ENCODE results near the gene FHIT. TPM values are rescaled to one million over a fixed set of nuclear protein-coding genes. Genes with fewer than 3 reads are reported as not detected.

FHIT gene
- total RNA-seq, 1 experiment from 2014 or later, result 3.6 TPM

- BruUV-seq (replicated peaks), result no TSS peak
- no peak overlapping the region for H3K4me2 ChIP-seq (ENCODE audit: low read length)
- no peak overlapping the region for H2AFZ ChIP-seq (ENCODE audit: low read length)
- H3K9me3 ChIP-seq (ENCODE audit: low read length), result no peaks in the 10 kb centered on the region
- no peaks in the 10 kb centered on the region for H3K36me3 ChIP-seq (ENCODE audit: low read depth, low read length)
- ChIA-PET POLR2A (ENCODE audit: unreplicated experiment) (no interaction called here), CTCF (no interaction called here)
- H3K79me2 ChIP-seq (ENCODE audit: low read length), result no peaks in the 10 kb centered on the region
- H3F3A ChIP-seq (ENCODE audit: low read length, unreplicated experiment), result no peaks in the 10 kb centered on the region
- intact Hi-C loops (cut with micrococcal nuclease), result no loop called here
- H3K4me3 ChIP-seq (ENCODE audit: low read length), result no peak overlapping the region
- H3K27me3 ChIP-seq (ENCODE audit: low read length), result no peaks in the 10 kb centered on the region
- H3K9me2 ChIP-seq (replicated peaks; ENCODE audit: low read length), result no peaks in the 10 kb centered on the region
- ATAC-seq (no peak), DNase-seq (no peak)
- no peaks in the 10 kb centered on the region for H3K4me1 ChIP-seq (ENCODE audit: insufficient read depth, low read length)
- no peak overlapping the region for H3K9ac ChIP-seq (ENCODE audit: low read length)
- TF ChIP-seq EZH2 (IDR thresholded peaks at IDR 0.05; ENCODE audit: low read length, unreplicated experiment) (no peak), EZH2phosphoT487 (IDR thresholded peaks at IDR 0.05; ENCODE audit: borderline replicate concordance, low read length) (no peak), CTCF (conservative IDR thresholded peaks at IDR 0.05; ENCODE audit: low read depth, low read length) (no peak)
- H3K27ac ChIP-seq (ENCODE audit: low read length), result no peak overlapping the region
- no peaks in the 10 kb centered on the region for H4K20me1 ChIP-seq (ENCODE audit: low read length)
Observed at GRCh38 chr3:59963676-59964075, 1287.6 kb downstream of the FHIT start.

- BruUV-seq (replicated peaks), result no TSS peak
- CTCF ChIA-PET, result no interaction called here
Observed at GRCh38 chr3:59957150-59957549, 1294.1 kb downstream of the FHIT start.

More at GRCh38 chr3:59957150-59957549, 1294.1 kb downstream of the FHIT start:
- Histone ChIP-seq H3K4me3 (ENCODE audit: low read length) (no peak overlapping the region), H2AFZ (ENCODE audit: low read length) (no peak overlapping the region), H3K9ac (ENCODE audit: low read length) (no peak overlapping the region), H3K79me2 (ENCODE audit: low read length) (no peaks in the 10 kb centered on the region), H3K36me3 (ENCODE audit: low read depth, low read length) (no peaks in the 10 kb centered on the region), H3K27me3 (ENCODE audit: low read length) (peaks cover 10% of the 10 kb centered on the region; the same call in 1 of the 2 replicates), H3K27ac (ENCODE audit: low read length) (no peak overlapping the region), H3K9me3 (ENCODE audit: low read length) (0 out of 2 replicates have a peak, but pooled peaks cover 2% of the 10 kb centered on the region), H4K20me1 (ENCODE audit: low read length) (no peaks in the 10 kb centered on the region), H3K4me2 (ENCODE audit: low read length) (no peak overlapping the region), H3F3A (ENCODE audit: low read length, unreplicated experiment) (no peaks in the 10 kb centered on the region), H3K9me2 (replicated peaks; ENCODE audit: low read length) (no peaks in the 10 kb centered on the region), H3K4me1 (ENCODE audit: insufficient read depth, low read length) (no peaks in the 10 kb centered on the region)
- no peak for TF ChIP-seq EZH2phosphoT487 (IDR thresholded peaks at IDR 0.05; ENCODE audit: borderline replicate concordance, low read length)
- TF ChIP-seq CTCF (conservative IDR thresholded peaks at IDR 0.05; ENCODE audit: low read depth, low read length), result no peak
- TF ChIP-seq EZH2 (IDR thresholded peaks at IDR 0.05; ENCODE audit: low read length, unreplicated experiment), result no peak
- intact Hi-C loops (cut with micrococcal nuclease), result no loop called here
- POLR2A ChIA-PET (ENCODE audit: unreplicated experiment), result no interaction called here
- DNase-seq, result no peak
- ATAC-seq, result no peak

Data from PC-3 (cell line).